ENCODE results near the gene TRIM27.
"Not testable (repeated sequence)": the region's sequence is repeated elsewhere in the genome, so short reads cannot be mapped to it uniquely, and the experiment has no call there.

Gene TRIM27

DNA sequence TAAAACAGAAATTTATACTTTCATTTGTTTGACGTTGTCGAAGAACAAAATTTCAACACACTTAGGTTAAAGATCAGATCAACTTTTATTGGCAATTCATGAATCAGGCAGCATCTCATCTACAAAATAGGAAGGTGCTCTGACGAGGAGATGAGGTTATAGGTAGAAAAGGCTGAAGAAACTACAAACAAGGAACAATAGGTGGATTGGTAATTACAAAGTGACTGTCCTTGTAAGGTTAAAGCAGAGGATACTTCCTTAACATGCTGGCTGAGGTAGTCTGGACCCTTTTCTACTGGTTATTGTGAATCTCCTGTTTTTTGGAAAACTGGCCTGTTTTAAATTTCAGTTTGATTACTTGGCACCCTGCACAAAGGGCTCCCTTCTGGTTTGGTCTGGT lies 32.5 kb upstream of the TRIM27 start:
- Histone ChIP-seq H3K9me3 (replicated peaks in 1 of 11) (peaks cover 5 to 34% (median 24%) of the 10 kb centered on the region in 11 experiments; a peak in 17 of 22 replicates), H3K4me2 (no peak overlapping the region), H3K4me3 (no peak overlapping the region), H3K27me3 (peaks cover 20 to 32% (median 27%) of the 10 kb centered on the region in 11 experiments; a peak in 21 of 22 replicates), H3K27ac (no peak overlapping the region), H3K9ac (no peak overlapping the region), H3K36me3 (no peaks in the 10 kb centered on the region), H3K4me1 (no peaks in the 10 kb centered on the region; a peak in 1 of 20 replicates), H4K20me1 (no peaks in the 10 kb centered on the region)
- no peak for TF ChIP-seq Cebpa-rat (IDR thresholded peaks at IDR 0.05)

DNA sequence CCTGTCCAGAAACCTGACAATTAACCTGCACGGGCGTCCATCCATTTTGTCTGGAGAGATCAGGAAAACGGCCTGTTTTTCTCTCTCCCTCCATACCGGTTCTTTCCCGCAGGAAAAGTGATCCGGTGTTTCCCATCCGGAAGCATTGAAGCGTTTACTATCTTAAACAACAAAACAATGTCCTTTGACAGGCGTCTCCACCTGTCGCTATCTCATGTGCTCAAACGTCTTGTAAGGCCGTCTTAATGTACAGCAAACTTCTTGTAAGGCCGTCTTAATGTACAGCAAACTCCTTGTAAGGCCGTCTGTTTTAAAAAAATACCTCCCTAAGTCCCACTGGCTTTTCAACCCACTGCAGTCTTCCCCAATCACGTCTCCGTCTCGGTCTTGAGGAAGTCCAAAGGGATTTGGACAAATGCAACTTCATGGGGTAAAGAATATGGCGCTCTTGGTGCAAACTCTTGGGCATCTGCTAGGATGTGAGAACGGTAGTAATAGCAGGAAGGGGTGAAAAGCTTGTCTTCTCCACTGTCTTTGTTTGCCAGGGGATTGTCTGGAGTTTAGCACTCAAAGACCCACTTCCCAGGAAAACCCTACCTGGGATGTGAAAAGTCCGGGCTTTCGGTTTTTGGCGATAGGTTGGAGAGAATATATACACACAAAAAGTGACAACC lies 29.9 kb upstream of the TRIM27 start:
- Histone ChIP-seq H4K20me1 (no peaks in the 10 kb centered on the region), H3K27me3 (peaks cover 20 to 34% (median 27%) of the 10 kb centered on the region in 11 experiments; a peak in 21 of 22 replicates), H3K9ac (no peak overlapping the region), H3K36me3 (no peaks in the 10 kb centered on the region), H3K4me3 (no peak overlapping the region; a peak in 1 of 20 replicates), H3K27ac (no peak overlapping the region), H3K4me1 (no peaks in the 10 kb centered on the region; a peak in 1 of 20 replicates), H3K9me3 (replicated peaks in 1 of 11) (peaks cover 0 to 30% (median 18%) of the 10 kb centered on the region in 11 experiments; a peak in 16 of 22 replicates), H3K4me2 (0 out of 22 replicates have a peak overlapping the region, but pooled peaks of 1 of the 11 experiments have one; percentile 7)
- TF ChIP-seq Cebpa-rat (IDR thresholded peaks at IDR 0.05), result no peak

DNA sequence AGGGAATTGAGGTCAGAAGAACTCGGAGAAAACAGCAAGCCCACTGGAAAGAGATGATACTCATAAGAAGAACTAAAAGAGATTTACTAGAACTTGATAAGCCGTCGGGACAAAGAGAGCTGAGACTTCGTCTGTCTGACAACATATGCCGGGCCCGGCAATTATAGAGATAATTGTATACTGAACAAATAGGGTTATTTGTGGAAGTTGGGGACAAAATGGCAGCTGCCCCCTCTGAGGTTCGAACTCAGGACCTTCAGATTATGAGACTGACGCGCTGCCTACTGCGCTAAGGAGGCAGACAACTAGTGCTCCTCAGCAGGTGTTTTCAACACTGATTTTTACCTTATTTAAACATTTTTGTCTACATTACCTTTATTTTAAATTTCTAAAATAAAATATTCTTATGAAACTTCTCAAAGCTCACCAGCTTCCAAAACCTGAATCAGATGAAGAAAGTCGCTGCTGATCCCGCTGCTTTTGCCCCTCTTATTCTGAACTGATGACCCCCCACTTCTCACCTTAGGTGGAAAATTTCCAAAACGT lies 29.3 kb upstream of the TRIM27 start:
- H3K27me3 ChIP-seq, result peaks cover 20 to 34% (median 27%) of the 10 kb centered on the region in 11 experiments; a peak in 21 of 22 replicates
- H4K20me1 ChIP-seq, result no peaks in the 10 kb centered on the region
- H3K9me3 ChIP-seq (replicated peaks in 1 of 11), result peaks cover 0 to 30% (median 18%) of the 10 kb centered on the region in 11 experiments; a peak in 16 of 22 replicates
- no peak for TF ChIP-seq Cebpa-rat (IDR thresholded peaks at IDR 0.05)
- H3K4me1 ChIP-seq, result no peaks in the 10 kb centered on the region; a peak in 1 of 20 replicates
- no peak overlapping the region for H3K27ac ChIP-seq
- no peak overlapping the region for H3K9ac ChIP-seq
- peak overlapping the region in 1 of 11 experiments; percentile 7; a peak in 1 of 22 replicates for H3K4me2 ChIP-seq
- H3K36me3 ChIP-seq, result no peaks in the 10 kb centered on the region
- H3K4me3 ChIP-seq, result no peak overlapping the region; a peak in 1 of 20 replicates

DNA sequence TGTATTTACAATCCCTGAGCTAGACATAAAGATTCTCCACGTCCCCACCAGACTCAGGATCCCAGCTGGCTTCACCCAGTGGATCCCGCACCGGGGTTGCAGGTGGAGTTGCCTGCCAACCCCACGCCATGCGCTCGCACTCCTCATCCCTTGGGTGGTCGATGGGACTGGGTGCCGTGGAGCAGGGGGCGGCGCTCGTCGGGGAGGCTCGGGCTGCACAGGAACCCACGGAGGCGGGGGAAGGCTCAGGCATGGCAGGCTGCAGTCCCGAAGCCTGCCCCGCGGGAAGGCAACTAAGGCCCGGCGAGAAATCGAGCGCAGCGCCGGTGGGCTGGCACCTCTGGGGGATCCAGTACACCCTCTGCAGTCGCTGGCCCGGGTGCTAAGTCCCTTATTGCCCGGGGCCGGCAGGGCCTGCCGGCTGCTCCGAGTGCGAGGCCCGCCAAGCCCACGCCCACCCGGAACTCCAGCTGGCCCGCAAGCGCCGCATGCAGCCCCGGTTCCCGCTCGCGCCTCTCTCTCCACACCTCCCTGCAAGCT lies 25.9 kb upstream of the TRIM27 start:
- not testable (repeated sequence) for H4K20me1 ChIP-seq, H3K4me2 ChIP-seq, H3K4me3 ChIP-seq, H3K27ac ChIP-seq, H3K9ac ChIP-seq, H3K36me3 ChIP-seq, H3K4me1 ChIP-seq
- Histone ChIP-seq H3K27me3 (peaks cover 20 to 34% (median 27%) of the 10 kb centered on the region in 11 experiments; a peak in 21 of 22 replicates), H3K9me3 (replicated peaks in 1 of 11) (peaks cover 0 to 30% (median 18%) of the 10 kb centered on the region in 11 experiments; a peak in 16 of 22 replicates)

DNA sequence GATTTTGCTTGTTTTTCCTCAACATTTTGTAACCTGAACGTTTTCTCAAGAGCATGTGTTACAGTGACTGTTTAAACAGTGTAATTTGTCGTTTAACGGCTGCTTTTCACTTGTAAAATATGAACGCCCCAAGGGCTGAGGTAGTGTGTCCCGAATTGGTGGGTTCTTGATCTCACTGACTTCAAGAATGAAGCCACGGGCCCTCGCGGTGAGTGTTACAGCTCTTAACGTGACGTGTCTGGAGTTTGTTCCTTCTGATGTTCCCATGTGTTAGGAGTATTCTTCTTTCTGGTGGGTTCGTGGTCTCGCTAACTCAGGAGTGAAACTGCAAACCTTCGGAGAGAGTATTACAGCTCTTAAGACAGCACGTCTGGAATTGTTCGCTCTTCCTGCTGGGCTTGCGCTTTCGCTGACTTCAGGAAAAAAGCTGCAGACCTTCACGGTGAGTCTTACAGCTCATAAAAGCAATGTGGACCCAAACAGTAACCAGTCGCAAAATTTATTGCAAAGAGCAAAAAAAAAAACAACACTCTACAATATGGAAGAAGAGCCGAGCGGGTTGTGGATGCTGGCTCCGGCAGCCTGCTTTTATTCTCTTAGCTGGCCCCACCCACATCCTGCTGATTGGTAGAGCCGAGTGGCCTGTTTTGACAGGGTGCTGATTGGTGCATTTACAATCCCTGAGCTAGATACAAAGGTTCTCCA lies 25.1 kb upstream of the TRIM27 start:
- H3K4me1 ChIP-seq, result peaks cover 0 to 16% (median 3%) of the 10 kb centered on the region in 10 experiments; a peak in 16 of 20 replicates
- peaks cover 0 to 23% (median 16%) of the 10 kb centered on the region in 11 experiments; a peak in 16 of 22 replicates for H3K9me3 ChIP-seq (replicated peaks in 1 of 11)
- H3K27ac ChIP-seq, result no peak overlapping the region
- no peak overlapping the region for H3K9ac ChIP-seq
- H3K27me3 ChIP-seq, result peaks cover 18 to 28% (median 23%) of the 10 kb centered on the region in 11 experiments; a peak in 21 of 22 replicates
- H3K4me3 ChIP-seq, result no peak overlapping the region
- no peak for TF ChIP-seq Cebpa-rat (IDR thresholded peaks at IDR 0.05)
- no peaks in the 10 kb centered on the region for H3K36me3 ChIP-seq
- no peak overlapping the region for H3K4me2 ChIP-seq
- H4K20me1 ChIP-seq, result no peaks in the 10 kb centered on the region

DNA sequence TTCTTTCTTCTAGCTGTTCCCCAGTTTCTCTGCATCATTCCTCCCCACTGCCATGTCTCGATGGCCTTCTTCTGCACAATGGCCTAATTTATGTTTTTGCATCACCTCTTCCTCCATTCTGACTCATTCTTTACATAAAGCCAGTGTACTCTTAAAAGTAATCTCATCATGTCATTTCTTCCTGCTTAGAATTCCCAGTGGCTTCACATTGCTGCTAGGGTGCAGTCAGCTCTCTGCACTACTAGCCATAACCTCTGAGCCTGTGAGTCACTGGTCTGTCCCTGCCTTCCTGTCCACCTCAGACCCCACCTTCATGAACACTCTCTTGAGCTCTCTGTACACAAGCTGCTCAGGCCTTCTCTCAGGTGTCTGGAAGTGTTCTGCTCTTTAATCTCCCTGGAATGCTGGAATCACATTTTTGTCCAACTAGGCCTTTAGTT lies 24.1 kb upstream of the TRIM27 start:
- Histone ChIP-seq H4K20me1 (no peaks in the 10 kb centered on the region), H3K36me3 (no peaks in the 10 kb centered on the region), H3K27me3 (peaks cover 7 to 17% (median 12%) of the 10 kb centered on the region in 11 experiments; a peak in 21 of 22 replicates), H3K9ac (no peak overlapping the region), H3K27ac (no peak overlapping the region), H3K9me3 (replicated peaks in 1 of 11) (peaks cover 0 to 14% (median 9%) of the 10 kb centered on the region in 11 experiments; a peak in 7 of 22 replicates), H3K4me2 (no peak overlapping the region), H3K4me1 (peaks cover 3 to 26% (median 14%) of the 10 kb centered on the region in 10 experiments; a peak in 19 of 20 replicates), H3K4me3 (no peak overlapping the region)
- no peak for TF ChIP-seq Cebpa-rat (IDR thresholded peaks at IDR 0.05)

DNA sequence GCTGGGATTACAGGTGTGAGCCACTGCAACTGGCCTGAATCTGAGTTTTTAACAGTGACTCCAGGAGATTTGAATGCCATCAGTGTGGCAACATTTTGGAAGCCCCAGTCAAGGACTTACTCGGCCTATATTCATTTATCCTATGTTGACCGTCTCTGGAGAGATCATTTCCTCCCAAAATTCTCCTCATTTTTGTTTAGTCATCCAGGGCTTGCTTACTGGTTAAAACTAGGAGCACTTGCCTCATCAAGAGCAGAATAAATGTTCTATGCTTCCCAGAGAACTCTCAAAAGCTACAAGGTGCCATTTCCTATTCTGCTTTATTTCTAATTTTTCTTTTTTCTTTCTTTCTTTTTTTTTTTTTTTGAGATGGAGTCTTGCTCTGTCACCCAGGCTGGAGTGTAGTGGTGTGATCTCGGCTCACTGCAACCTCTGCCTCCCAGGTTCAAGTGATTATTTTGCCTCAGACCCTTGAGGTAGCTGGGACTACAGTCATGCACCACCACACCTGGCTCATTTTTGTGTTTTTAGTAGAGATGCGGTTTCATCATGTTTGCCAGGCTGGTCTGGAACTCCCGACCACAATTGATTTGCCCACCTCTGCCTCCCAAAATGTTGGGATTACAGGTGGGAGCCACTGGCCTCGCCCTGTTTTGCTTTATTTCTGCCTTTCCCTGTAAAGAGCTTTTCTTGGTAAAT lies 23.4 kb upstream of the TRIM27 start:
- Histone ChIP-seq H3K36me3 (no peaks in the 10 kb centered on the region), H3K4me2 (no peak overlapping the region)

DNA sequence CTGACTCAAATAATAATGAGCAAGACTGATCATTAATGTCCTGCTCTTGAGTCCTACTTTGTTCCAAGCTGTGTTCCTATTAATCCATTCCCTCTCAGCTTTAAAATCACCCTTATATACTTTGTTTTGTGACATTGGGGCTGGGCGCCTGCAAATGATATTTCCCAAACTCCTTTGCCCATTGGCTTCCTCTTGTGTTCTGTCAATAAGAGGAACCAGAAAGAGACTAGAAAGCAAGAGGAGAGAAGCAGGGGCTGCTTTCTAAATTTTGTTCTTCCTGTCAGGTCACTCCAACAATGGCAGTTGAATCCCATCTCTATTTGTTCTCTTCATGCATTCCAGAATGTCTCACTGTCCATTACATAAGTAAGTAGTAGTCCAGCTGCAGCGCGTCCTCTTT lies 21.6 kb upstream of the TRIM27 start:
- peaks cover 0 to 14% (median 7%) of the 10 kb centered on the region in 11 experiments; a peak in 7 of 22 replicates for H3K9me3 ChIP-seq (replicated peaks in 1 of 11)
- H3K4me1 ChIP-seq, result peaks cover 15 to 38% (median 27%) of the 10 kb centered on the region in 10 experiments
- H4K20me1 ChIP-seq, result no peaks in the 10 kb centered on the region
- TF ChIP-seq Cebpa-rat (IDR thresholded peaks at IDR 0.05), result no peak
- H3K4me2 ChIP-seq, result peak overlapping the region in 3 of 11 experiments; percentile 76 to 84 (median 78); a peak in 5 of 22 replicates
- H3K4me3 ChIP-seq, result no peak overlapping the region
- no peak overlapping the region for H3K9ac ChIP-seq
- H3K27me3 ChIP-seq, result no peaks in the 10 kb centered on the region
- no peaks in the 10 kb centered on the region for H3K36me3 ChIP-seq
- H3K27ac ChIP-seq, result no peak overlapping the region

More for the DNA sequence above, 23.4 kb upstream of the TRIM27 start:
- peaks cover 1 to 11% (median 6%) of the 10 kb centered on the region in 11 experiments; a peak in 17 of 22 replicates for H3K27me3 ChIP-seq
- peaks cover 0 to 14% (median 9%) of the 10 kb centered on the region in 11 experiments; a peak in 7 of 22 replicates for H3K9me3 ChIP-seq (replicated peaks in 1 of 11)
- H4K20me1 ChIP-seq, result no peaks in the 10 kb centered on the region
- H3K4me3 ChIP-seq, result no peak overlapping the region
- no peak for TF ChIP-seq Cebpa-rat (IDR thresholded peaks at IDR 0.05)
- no peak overlapping the region for H3K9ac ChIP-seq
- H3K4me1 ChIP-seq, result peaks cover 10 to 31% (median 20%) of the 10 kb centered on the region in 10 experiments
- H3K27ac ChIP-seq, result no peak overlapping the region

Data from BLaER1 treated with 17β-estradiol and CSF1 and Interleukin-3, amounts not matched to agents 10 nM and 100 nM (cell line).